Astrocyte of the cerebellum (primary cell): ENCODE data around the gene CDH22.

Experiments used
- DNase-seq: peaks from one replicate; pipeline ENCODE4 v3.0.0-alpha.2; 2011; ENCODE audit warnings: low read depth
- H3K4me3 ChIP-seq: 2 replicates; pipeline ENCODE4 v1.5.1; 2011; ENCODE audit warnings: mild to moderate bottlenecking, low read depth, low read length, moderate library complexity
- CTCF ChIP-seq: IDR thresholded peaks from 2 replicates; pipeline ENCODE4 v1.5.1; 2012; ENCODE audit warnings: low read length, low read depth, moderate library complexity, mild to moderate bottlenecking; ENCODE audit errors: missing control alignments
- in situ Hi-C: cut with HindIII; loops from 2 replicates; pipeline ENCODE4 v1.10.0; 2017; ENCODE audit warnings: low sequenced_read_pairs

Gene CDH22

GRCh38 chr20:46159101-46159897, 149.0 kb downstream of the CDH22 start:
- in situ Hi-C loops, result no loop called here
- H3K4me3 ChIP-seq, result no peak overlapping the region
- DNase-seq, result no peak
- no peak for TF ChIP-seq CTCF

GRCh38 chr20:46158476-46158987, 149.8 kb downstream of the CDH22 start:
- in situ Hi-C loops, result no loop called here
- no peak overlapping the region for H3K4me3 ChIP-seq
- no peak for DNase-seq
- no peak for TF ChIP-seq CTCF

- in situ Hi-C loops, result no loop called here
- TF ChIP-seq CTCF, result no peak
- no peak for DNase-seq
- no peak overlapping the region for H3K4me3 ChIP-seq
Observed at GRCh38 chr20:46157625-46158024, 150.7 kb downstream of the CDH22 start.

GRCh38 chr20:46157076-46157592, 151.2 kb downstream of the CDH22 start:
- no peak overlapping the region for H3K4me3 ChIP-seq
- TF ChIP-seq CTCF, result no peak
- no peak for DNase-seq
- in situ Hi-C loops, result no loop called here

- no peak for TF ChIP-seq CTCF
- no peak for DNase-seq
- in situ Hi-C loops, result no loop called here
- no peak overlapping the region for H3K4me3 ChIP-seq
Observed at GRCh38 chr20:46156065-46156464, 152.2 kb downstream of the CDH22 start.

GRCh38 chr20:46154796-46155195, 153.5 kb downstream of the CDH22 start:
- in situ Hi-C loops, result no loop called here
- no peak overlapping the region for H3K4me3 ChIP-seq
- TF ChIP-seq CTCF, result no peak
- no peak for DNase-seq
